Hepatocyte (in vitro differentiated cells): ENCODE measurements around the gene AANAT. TPM values are rescaled to one million over a fixed set of nuclear protein-coding genes. Genes with fewer than 3 reads are reported as not detected.

Experiments used
- DNase-seq: peaks from one replicate; pipeline ENCODE4 v3.0.0-alpha.2; 2016; ENCODE audit warnings: low spot score
- H2AFZ ChIP-seq: fragments of 200-600 bp; sonication (generic); 2 replicates; pipeline ENCODE4 v1.6.0; 2016; ENCODE audit warnings: antibody characterized with exemption, mild to moderate bottlenecking
- H3K27ac ChIP-seq: fragments of 200-600 bp; sonication (generic); 2 replicates; pipeline ENCODE4 v1.5.1; 2016; ENCODE audit warnings: mild to moderate bottlenecking
- H3K27me3 ChIP-seq: fragments of 200-600 bp; sonication (generic); 2 replicates; pipeline ENCODE4 v1.6.1; 2016
- H3K36me3 ChIP-seq: fragments of 200-600 bp; sonication (generic); replicated peaks from 2 replicates; pipeline ENCODE4 v1.5.1; 2016; ENCODE audit warnings: low read depth; ENCODE audit not compliant: insufficient read depth
- H3K4me1 ChIP-seq: fragments of 200-600 bp; sonication (generic); 2 replicates; pipeline ENCODE4 v1.5.1; 2016; ENCODE audit warnings: mild to moderate bottlenecking, moderate library complexity; ENCODE audit not compliant: insufficient read depth
- H3K4me2 ChIP-seq: fragments of 200-600 bp; sonication (generic); 2 replicates; pipeline ENCODE4 v1.6.0; 2016
- H3K4me3 ChIP-seq: fragments of 200-600 bp; sonication (generic); 2 replicates; pipeline ENCODE4 v1.5.1; 2016; ENCODE audit warnings: mild to moderate bottlenecking
- H3K79me2 ChIP-seq: fragments of 200-600 bp; sonication (generic); 2 replicates; pipeline ENCODE4 v1.6.0; 2017; ENCODE audit warnings: mild to moderate bottlenecking
- H3K9me2 ChIP-seq: fragments of 200-600 bp; sonication (generic); replicated peaks from 2 replicates; pipeline ENCODE4 v1.6.0; 2017; ENCODE audit warnings: mild to moderate bottlenecking; ENCODE audit not compliant: insufficient read depth
- H3K9me3 ChIP-seq: fragments of 200-600 bp; sonication (generic); 2 replicates; pipeline ENCODE4 v1.5.1; 2016; ENCODE audit warnings: low read depth, mild to moderate bottlenecking
- H4K20me1 ChIP-seq: fragments of 200-600 bp; sonication (generic); 2 replicates; pipeline ENCODE4 v1.6.0; 2016; ENCODE audit warnings: mild to moderate bottlenecking; ENCODE audit not compliant: insufficient read depth, poor library complexity, severe bottlenecking
- CTCF ChIP-seq: fragments of 200-600 bp; sonication (generic); IDR thresholded peaks from 2 replicates; pipeline ENCODE4 v1.5.1; 2016; ENCODE audit warnings: antibody characterized with exemption, mild to moderate bottlenecking; ENCODE audit not compliant: poor library complexity
- EZH2 ChIP-seq: fragments of 200-600 bp; sonication (generic); IDR thresholded peaks from 2 replicates; pipeline ENCODE4 v1.6.1; 2016; ENCODE audit warnings: antibody characterized with exemption, mild to moderate bottlenecking, borderline replicate concordance
- EZH2phosphoT487 ChIP-seq: fragments of 200-600 bp; sonication (generic); IDR thresholded peaks from one replicate; pipeline ENCODE4 v1.6.1; 2018; ENCODE audit warnings: antibody characterized with exemption, mild to moderate bottlenecking, low read depth, moderate library complexity; ENCODE audit not compliant: unreplicated experiment, severe bottlenecking
- WGBS: methylation state at CpG from one replicate; pipeline ENCODE4 v1.1.6; 2016; ENCODE audit warnings: low lambda C conversion rate; ENCODE audit errors: missing lambda C conversion rate; 5-methylcytosine and 5-hydroxymethylcytosine counted together
- polyA plus RNA-seq: library from polyadenylated mRNA; unstranded; fragments of >200 nt; fragmentation: Nextera tagmentation; extraction: Ambion mirVana; gene quantifications from 2 replicates; pipeline ENCODE4 v1.2.1, GENCODE V29; 2016
- total RNA-seq: library from RNA; depleted of rRNA; stranded (reverse); fragments of >200 nt; gene quantifications from 2 replicates; pipeline ENCODE4 v1.2.3, GENCODE V29; 2014

AANAT gene
- total and polyA plus RNA-seq, 2 experiments from 2014 or later: not detected

GRCh38 chr17:76492123-76492988, 25.0 kb downstream of the AANAT start:
- H3K4me1 ChIP-seq: peaks cover 21% of the 10 kb centered on the region
- no peak for DNase-seq
- no peak for TF ChIP-seq EZH2phosphoT487
- TF ChIP-seq CTCF: no peak
- TF ChIP-seq EZH2: no peak
- no peaks in the 10 kb centered on the region for H3K9me2 ChIP-seq
- peaks cover under 1% of the 10 kb centered on the region for H3K79me2 ChIP-seq
- H3K27me3 ChIP-seq: no peaks in the 10 kb centered on the region
- peak overlapping the region; percentile 48 for H3K4me2 ChIP-seq
- no peaks in the 10 kb centered on the region for H3K36me3 ChIP-seq
- no peak overlapping the region for H3K4me3 ChIP-seq
- no peaks in the 10 kb centered on the region for H3K9me3 ChIP-seq
- no peaks in the 10 kb centered on the region for H4K20me1 ChIP-seq
- WGBS: 83% methylated on average over 9 of the region's 11 CpGs
- H3K27ac ChIP-seq: peak overlapping the region; percentile 40
- H2AFZ ChIP-seq: no peak overlapping the region

- Histone ChIP-seq H2AFZ (no peak overlapping the region), H3K4me3 (no peak overlapping the region), H3K4me1 (peaks cover 26% of the 10 kb centered on the region)
Measured at GRCh38 chr17:76492989-76493501, 25.6 kb downstream of the AANAT start.

GRCh38 chr17:76493505-76494167, 26.2 kb downstream of the AANAT start:
- WGBS: 89% methylated on average over 18 of the region's 21 CpGs
- no peak for DNase-seq
- Histone ChIP-seq H3K9me2 (no peaks in the 10 kb centered on the region), H2AFZ (no peak overlapping the region), H3K27me3 (no peaks in the 10 kb centered on the region), H4K20me1 (no peaks in the 10 kb centered on the region), H3K79me2 (peaks cover 3% of the 10 kb centered on the region), H3K4me2 (peak overlapping the region; percentile 48), H3K36me3 (no peaks in the 10 kb centered on the region), H3K4me3 (no peak overlapping the region), H3K9me3 (no peaks in the 10 kb centered on the region), H3K27ac (peak overlapping the region; percentile 40), H3K4me1 (peaks cover 32% of the 10 kb centered on the region)
- TF ChIP-seq CTCF: no peak
- TF ChIP-seq EZH2phosphoT487: no peak
- no peak for TF ChIP-seq EZH2

More at GRCh38 chr17:76492989-76493501, 25.6 kb downstream of the AANAT start:
- no peak for TF ChIP-seq CTCF
- TF ChIP-seq EZH2: no peak
- no peak for TF ChIP-seq EZH2phosphoT487
- no peaks in the 10 kb centered on the region for H3K27me3 ChIP-seq
- H3K27ac ChIP-seq: peak overlapping the region; percentile 40
- no peaks in the 10 kb centered on the region for H3K9me3 ChIP-seq
- H3K79me2 ChIP-seq: peaks cover 3% of the 10 kb centered on the region
- no peaks in the 10 kb centered on the region for H4K20me1 ChIP-seq
- peak overlapping the region; percentile 48 for H3K4me2 ChIP-seq
- DNase-seq: peak; percentile 61
- WGBS: 42% methylated on average over 15 of the region's 15 CpGs
- no peaks in the 10 kb centered on the region for H3K36me3 ChIP-seq
- H3K9me2 ChIP-seq: no peaks in the 10 kb centered on the region
